GM12878 (cell line): Measurements from ENCODE around the gene B4GALNT2. TPM values are rescaled to one million over a fixed set of nuclear protein-coding genes. Genes with fewer than 3 reads are reported as not detected.

Experiments used
- ATAC-seq: fragments of 200-7000 bp; cut with Tn5 transposase; 3 replicates; pipeline ENCODE4 v1.9.1; 2020; ENCODE audit warnings: mild to moderate bottlenecking, moderate library complexity
- BruUV-seq: library from RNA; stranded (reverse); fragments of 400-500 nt; replicated peaks from 2 replicates; lab custom pipeline; 2021; lab: Mats Ljungman, UMichigan
- CTCF ChIA-PET: fragments of 300-600 bp; sonication (Branson Sonifier 250); formaldehyde crosslinking; extraction: SDS; loops from one replicate; lab custom pipeline; 2021; ENCODE audit warnings: inconsistent platforms; lab: Yijun Ruan, JAX
- POLR2A ChIA-PET: fragments of 350-600 bp; formaldehyde crosslinking; extraction: SDS; loops from one replicate; lab custom pipeline; 2021; ENCODE audit warnings: inconsistent platforms; lab: Charles Lee
- RAD21 ChIA-PET: fragments of 300-600 bp; sonication (Branson Sonifier 250); formaldehyde crosslinking; loops from one replicate; lab custom pipeline; 2023; ENCODE audit warnings: antibody characterized with exemption; ENCODE audit not compliant: unreplicated experiment; lab: Charles Lee
- SMC1A ChIA-PET: fragments of 300-600 bp; sonication (Branson Sonifier 250); formaldehyde crosslinking; loops from one replicate; lab custom pipeline; 2023; ENCODE audit not compliant: unreplicated experiment, uncharacterized antibody; lab: Charles Lee
- DNase-seq: peaks from one replicate; pipeline ENCODE4 v3.0.0-alpha.2; 2011; ENCODE audit warnings: low read depth, low spot score
- FAIRE-seq: peaks from 3 replicates; lab custom pipeline; 2011; peaks lifted over from hg19 to GRCh38; lab: Jason Lieb, UNC
- H2AFZ ChIP-seq: 2 replicates; pipeline ENCODE4 v1.6.0; 2011; ENCODE audit warnings: low read depth, low read length, control low read depth; ENCODE audit not compliant: control insufficient read depth
- H3K27ac ChIP-seq: 2 replicates; pipeline ENCODE4 v1.5.1; 2011; ENCODE audit warnings: control low read depth; ENCODE audit not compliant: control insufficient read depth, insufficient read depth
- H3K27me3 ChIP-seq, 2 experiments: replicated peaks in 1 of 2; 2 replicates each; pipeline versions ENCODE4 v1.6.0 to v1.6.1; 2011; ENCODE audit warnings: low read length in 1 of 2; ENCODE audit not compliant: control insufficient read depth in 2 of 2, insufficient read depth in 2 of 2
- H3K36me3 ChIP-seq, 2 experiments: 2 replicates each; pipeline ENCODE4 v1.5.1; 2011; ENCODE audit warnings: low read length in 1 of 2; ENCODE audit not compliant: control insufficient read depth in 2 of 2, insufficient read depth in 2 of 2
- H3K4me1 ChIP-seq: 2 replicates; pipeline ENCODE4 v1.6.1; 2011; ENCODE audit warnings: mild to moderate bottlenecking, low read length, moderate library complexity, mixed read lengths; ENCODE audit not compliant: control insufficient read depth, insufficient read depth
- H3K4me2 ChIP-seq: 2 replicates; pipeline ENCODE4 v1.6.0; 2011; ENCODE audit warnings: control low read depth; ENCODE audit not compliant: control insufficient read depth, insufficient read depth
- H3K4me3 ChIP-seq: fragments of 200-600 bp; sonication (generic); 2 replicates; pipeline ENCODE4 v1.5.1; 2016
- H3K79me2 ChIP-seq: 2 replicates; pipeline ENCODE4 v1.6.0; 2011; ENCODE audit warnings: low read length; ENCODE audit not compliant: control insufficient read depth, insufficient read depth
- H3K9ac ChIP-seq: 2 replicates; pipeline ENCODE4 v1.8.0; 2011; ENCODE audit warnings: low read length, control low read depth, mixed read lengths; ENCODE audit not compliant: control insufficient read depth, insufficient read depth
- H3K9me3 ChIP-seq: replicated peaks from 3 replicates; pipeline ENCODE4 v1.5.1; 2011; ENCODE audit warnings: mild to moderate bottlenecking, low read length; ENCODE audit not compliant: control insufficient read depth, insufficient read depth
- H4K20me1 ChIP-seq: 2 replicates; pipeline ENCODE4 v1.6.0; 2011; ENCODE audit not compliant: control insufficient read depth, insufficient read depth
- CREM ChIP-seq: IDR thresholded peaks from 2 replicates; pipeline ENCODE4 v1.6.1; 2014; ENCODE audit warnings: antibody characterized with exemption, low read depth
- ELK1 ChIP-seq: IDR thresholded peaks from 2 replicates; pipeline ENCODE4 v1.6.1; 2012; ENCODE audit warnings: low read depth, low read length, improper control_type of control experiment
- FOS ChIP-seq: IDR thresholded peaks from 3 replicates; pipeline ENCODE4 v1.6.1; 2011; ENCODE audit warnings: borderline replicate concordance; ENCODE audit not compliant: insufficient read length; ENCODE audit errors: extremely low read depth
- HDAC6 ChIP-seq: fragments of 200-600 bp; sonication (generic); IDR thresholded peaks from one replicate; pipeline ENCODE4 v1.8.0; 2017; ENCODE audit warnings: antibody characterized with exemption; ENCODE audit not compliant: unreplicated experiment
- IRF4 ChIP-seq: IDR thresholded peaks from 2 replicates; pipeline ENCODE4 v1.6.1; 2011; ENCODE audit warnings: low read depth, low read length
- NBN ChIP-seq: fragments of 450-650 bp; IDR thresholded peaks from 2 replicates; pipeline ENCODE4 v1.6.1; 2016
- NR2F1 ChIP-seq: fragments of 450-650 bp; conservative IDR thresholded peaks from 2 replicates; pipeline ENCODE4 v1.6.1; 2017; ENCODE audit warnings: mild to moderate bottlenecking
- PAX5 ChIP-seq: IDR thresholded peaks from 2 replicates; pipeline ENCODE4 v1.6.1; 2011; ENCODE audit warnings: low read depth, low read length, borderline replicate concordance
- PML ChIP-seq: IDR thresholded peaks from 2 replicates; pipeline ENCODE4 v1.6.1; 2012; ENCODE audit warnings: low read length, inconsistent platforms
- POU2F2 ChIP-seq: IDR thresholded peaks from 3 replicates; pipeline ENCODE4 v1.6.1; 2011; ENCODE audit warnings: low read depth, mild to moderate bottlenecking, low read length, borderline replicate concordance
- SREBF2 ChIP-seq: IDR thresholded peaks from 2 replicates; pipeline ENCODE4 v1.6.1; 2012; ENCODE audit warnings: mild to moderate bottlenecking, low read length
- STAT1 ChIP-seq: fragments of 450-650 bp; conservative IDR thresholded peaks from 2 replicates; pipeline ENCODE4 v1.6.1; 2014; ENCODE audit warnings: antibody characterized with exemption, mild to moderate bottlenecking
- TBL1XR1 ChIP-seq: IDR thresholded peaks from 2 replicates; pipeline ENCODE4 v1.6.1; 2012; ENCODE audit warnings: low read depth, low read length, improper control_type of control experiment
- YBX1 ChIP-seq: fragments of 450-650 bp; IDR thresholded peaks from 2 replicates; pipeline ENCODE4 v1.6.1; 2016; ENCODE audit warnings: antibody characterized with exemption
- ZNF24 ChIP-seq: fragments of 450-650 bp; IDR thresholded peaks from 2 replicates; pipeline ENCODE4 v1.6.1; 2017; ENCODE audit warnings: antibody characterized with exemption, mild to moderate bottlenecking
- ZNF622 ChIP-seq: fragments of 450-650 bp; IDR thresholded peaks from 2 replicates; pipeline ENCODE4 v1.6.1; 2017; ENCODE audit warnings: mild to moderate bottlenecking, inconsistent platforms
- ZNF687 ChIP-seq: fragments of 450-650 bp; IDR thresholded peaks from 2 replicates; pipeline ENCODE4 v1.6.1; 2017; ENCODE audit warnings: mild to moderate bottlenecking, moderate library complexity
- ZZZ3 ChIP-seq: IDR thresholded peaks from 2 replicates; pipeline ENCODE4 v1.6.1; 2011; ENCODE audit warnings: low read depth; ENCODE audit not compliant: control insufficient read depth, insufficient read length
- WGBS: methylation state at CpG from one replicate; pipeline ENCODE4 v1.1.6; 2016; ENCODE audit warnings: low lambda C conversion rate; ENCODE audit not compliant: insufficient replicate concordance, insufficient coverage; ENCODE audit errors: missing lambda C conversion rate; 5-methylcytosine and 5-hydroxymethylcytosine counted together
- in situ Hi-C: fragments of 300-500 bp; cut with MboI; formaldehyde crosslinking; loops from 9 replicates; pipeline ENCODE4 v1.14.3; 2018; ENCODE audit warnings: mixed read lengths
- intact Hi-C: fragments of 100-400 bp; cut with micrococcal nuclease; formaldehyde crosslinking; loops from one replicate; pipeline ENCODE4 v1.14.2; 2022; ENCODE audit not compliant: unreplicated experiment
- polyA plus RNA-seq, 11 experiments: library from polyadenylated mRNA; depleted of rRNA in 4 of 11; unstranded in 6 of 11; stranded (reverse) in 5 of 11; fragments of >200 nt; fragmentation: Nextera tagmentation in 4 of 11; fragmentation: Illumina TruSeq in 1 of 11; extraction: Ambion mirVana in 4 of 11; extraction: Trizol in 1 of 11; gene quantifications; 1 replicate in 1 of 11; 2 replicates in 10 of 11; pipeline versions ENCODE4 v1.2.1 to v1.2.3, GENCODE V29; 2011 to 2016; ENCODE audit warnings: inconsistent platforms in 2 of 11, missing spikeins in 2 of 11, low read depth in 1 of 11
- total RNA-seq, 4 experiments: library from RNA; depleted of rRNA in 3 of 4; stranded (reverse); fragments of >200 nt in 3 of 4; fragmentation: Illumina TruSeq in 1 of 4; extraction: Trizol in 1 of 4; gene quantifications; 2 replicates each; pipeline versions ENCODE4 v1.2.1 to v1.2.3, GENCODE V29; 2013 to 2021

B4GALNT2 gene
- total and polyA plus RNA-seq, 10 of the 15 experiments (the other 5 are each of a cell fraction or from before 2014, with no cell fraction given) = not detected

DNA sequence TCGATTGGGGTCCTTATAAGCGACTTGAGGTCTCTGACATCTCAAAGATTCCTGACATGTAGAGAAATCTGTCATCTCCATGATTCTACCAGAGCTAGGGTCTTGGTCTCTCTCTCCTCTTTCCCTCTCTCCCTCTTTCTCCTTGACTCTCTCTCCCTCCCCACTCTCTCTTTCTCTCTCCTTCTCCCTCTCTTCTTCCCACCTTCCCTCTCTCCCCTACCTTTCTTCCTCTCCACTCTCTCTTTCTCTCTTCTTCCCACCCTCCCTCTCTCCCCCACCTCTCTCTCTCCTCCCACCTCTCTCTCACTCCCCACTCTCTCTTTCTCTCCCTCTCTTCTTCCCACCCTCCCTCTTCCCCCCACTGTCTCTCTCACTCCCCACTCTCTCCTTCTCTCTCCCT, 32.6 kb downstream of the B4GALNT2 start (continued):
- TF ChIP-seq ZNF687 (no peak), PAX5 (no peak), ELK1 (no peak), CREM (no peak), SREBF2 (no peak), HDAC6 (no peak), NR2F1 (no peak)

DNA sequence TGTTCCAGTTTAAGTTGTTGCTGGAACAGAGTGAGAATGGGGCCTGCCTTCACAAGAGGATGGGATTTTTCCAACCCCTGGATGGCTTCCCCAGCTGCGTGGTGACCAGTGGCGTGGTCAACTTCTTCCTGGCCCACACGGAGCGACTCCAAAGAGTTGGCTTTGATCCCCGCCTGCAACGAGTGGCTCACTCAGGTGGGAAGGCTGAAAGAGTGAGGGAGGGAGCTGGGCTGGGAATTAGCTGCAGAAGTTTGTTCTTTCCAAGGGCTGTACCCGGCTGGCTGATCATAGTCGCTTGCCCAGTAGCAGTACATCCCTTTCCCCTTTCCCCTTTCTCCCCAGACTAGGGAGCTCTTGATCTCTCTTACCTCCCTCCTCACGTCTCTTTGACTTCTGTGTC, 36.1 kb downstream of the B4GALNT2 start:
- CTCF ChIA-PET = no interaction called here
- H3K4me3 ChIP-seq = no peak overlapping the region
- H3K4me2 ChIP-seq = no peak overlapping the region
- no peaks in the 10 kb centered on the region; a peak in 2 of 4 replicates for H3K27me3 ChIP-seq
- SMC1A ChIA-PET = interaction anchor here (1.0 kb wide), 1 partner anchor 58 kb away, joined by 4 read pairs; no protein-coding TSS in a partner anchor
- RAD21 ChIA-PET = no interaction called here
- no peaks in the 10 kb centered on the region for H3K36me3 ChIP-seq
- in situ Hi-C loops (no loop called here), intact Hi-C loops (no loop called here)
- no peaks in the 10 kb centered on the region for H3K79me2 ChIP-seq
- BruUV-seq = no TSS peak
- H3K9me3 ChIP-seq = no peaks in the 10 kb centered on the region; the same call in 2 of the 3 replicates
- H3K4me1 ChIP-seq = no peaks in the 10 kb centered on the region
- ATAC-seq (no peak), DNase-seq (no peak), FAIRE-seq (no peak)
- H4K20me1 ChIP-seq = no peaks in the 10 kb centered on the region
- no peak overlapping the region for H3K9ac ChIP-seq
- TF ChIP-seq ZNF622 (no peak), FOS (no peak), YBX1 (no peak), TBL1XR1 (no peak), ZNF24 (no peak), IRF4 (no peak), ELK1 (no peak), NBN (no peak), ZZZ3 (no peak), SREBF2 (no peak), PML (no peak), POU2F2 (no peak), STAT1 (no peak)
- H3K27ac ChIP-seq = no peak overlapping the region
- H2AFZ ChIP-seq = no peak overlapping the region
- POLR2A ChIA-PET = no interaction called here
- 15% methylated on average over 9 of the region's 9 CpGs for WGBS
